GM19099 (cell line): ENCODE results near the gene SCARB1.

Source experiments
- POLR2A ChIP-seq: IDR thresholded peaks from 3 replicates; pipeline ENCODE4 v1.6.1; 2011; ENCODE audit warnings: low read depth; ENCODE audit not compliant: insufficient read length; ENCODE audit errors: extremely low read depth

SCARB1 gene

DNA sequence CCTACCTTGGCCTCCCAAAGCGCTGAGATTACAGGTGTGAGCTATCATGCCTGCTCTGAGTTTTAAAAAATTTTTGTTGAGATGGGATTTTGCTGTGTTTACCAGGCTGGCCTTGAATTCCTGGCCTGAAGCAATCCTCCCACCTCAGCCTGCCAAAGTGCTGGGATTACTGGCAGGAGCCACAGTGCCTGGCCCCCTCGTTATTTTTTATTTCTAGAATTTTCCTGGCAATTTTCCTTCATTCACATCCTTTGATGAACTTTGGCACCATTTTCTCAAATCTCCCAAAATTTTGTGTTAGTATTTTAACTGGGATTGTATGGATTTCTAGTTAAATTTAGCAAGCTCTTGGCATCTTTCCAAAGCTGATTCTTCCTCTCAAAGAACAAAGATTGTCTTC, 24.6 kb upstream of the SCARB1 start:
- no peak for TF ChIP-seq POLR2A

DNA sequence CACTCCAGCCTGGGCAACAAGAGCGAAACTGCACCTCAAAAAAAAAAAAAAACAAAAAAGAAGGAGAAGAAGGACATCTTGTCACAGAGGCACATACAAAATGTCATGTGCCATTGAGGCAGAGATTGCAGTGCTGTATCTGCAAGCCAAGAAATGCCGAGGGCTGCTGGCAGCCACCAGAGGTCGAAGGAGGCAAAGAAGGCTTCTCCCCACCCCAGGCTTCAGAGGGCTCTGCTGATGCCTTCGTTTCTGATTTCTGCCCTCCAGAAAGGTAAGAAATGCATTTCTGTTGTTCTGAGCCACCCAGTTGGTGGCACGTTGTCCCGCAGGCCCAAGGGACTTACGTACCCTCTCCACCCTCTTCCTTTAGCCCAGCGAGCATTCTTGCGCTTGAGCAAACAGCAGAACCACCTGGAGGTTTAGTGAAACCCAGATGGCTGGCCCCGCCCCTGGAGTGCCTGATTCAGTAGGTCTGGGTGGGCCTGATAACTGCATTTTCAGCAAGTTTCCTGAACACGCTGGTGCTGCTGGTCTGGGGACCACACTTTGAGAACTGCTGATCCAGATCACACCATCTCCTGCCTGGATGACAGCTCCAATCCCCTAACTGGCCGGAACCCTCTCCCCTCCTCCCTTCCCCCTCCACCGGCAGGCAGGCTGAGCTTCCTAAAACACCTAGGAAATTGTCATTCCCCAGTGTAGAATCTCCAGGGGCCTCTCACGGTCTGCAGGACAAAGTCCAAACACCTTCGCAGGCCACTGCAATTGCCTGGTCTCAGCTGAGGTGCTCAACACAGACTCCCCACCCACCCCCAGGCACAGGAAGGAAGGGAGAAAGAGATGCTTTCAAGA, 21.1 kb upstream of the SCARB1 start:
- TF ChIP-seq POLR2A, result peak; percentile 30

DNA sequence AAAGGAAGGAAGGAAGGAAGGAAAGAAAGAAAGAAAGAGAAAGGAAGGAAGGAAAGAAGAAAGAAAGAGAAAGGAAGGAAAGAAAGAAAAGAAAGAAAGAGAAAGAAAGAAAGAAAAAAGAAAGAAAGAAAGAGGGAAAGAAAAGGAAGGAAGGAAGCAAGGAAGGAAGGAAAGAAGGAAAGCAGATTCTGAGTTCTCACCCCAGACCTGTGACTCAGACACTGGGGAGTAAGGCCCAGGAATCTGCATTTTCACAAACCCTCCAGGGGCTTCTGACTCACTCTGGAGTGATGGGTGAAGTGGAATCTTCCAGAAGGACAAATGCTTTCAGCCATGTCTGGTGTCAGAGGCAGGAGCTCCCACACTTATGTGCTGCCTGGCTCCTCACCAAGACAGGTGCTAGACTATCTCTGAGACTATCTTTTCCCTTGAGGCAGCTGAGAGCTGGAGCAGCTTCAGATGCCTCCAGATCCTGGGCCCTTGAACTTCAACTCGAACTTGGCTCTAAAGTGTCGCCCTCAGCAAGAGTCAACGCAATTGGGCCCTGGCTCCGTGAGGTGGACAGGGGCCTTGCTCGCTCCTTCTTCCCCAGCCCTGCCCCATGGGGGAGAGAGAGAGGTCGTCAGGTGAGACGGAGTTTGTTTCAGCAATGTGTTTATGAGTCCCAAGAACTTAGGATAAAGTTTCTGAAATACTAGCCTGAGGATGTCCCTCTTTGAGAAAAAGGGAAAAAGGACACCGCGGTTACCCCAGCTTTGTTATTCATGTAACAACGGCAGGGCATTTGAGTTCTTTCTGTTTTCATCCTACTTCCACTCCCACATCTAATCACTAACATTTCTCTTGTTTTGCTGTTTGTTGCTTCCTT, 19.8 kb upstream of the SCARB1 start:
- TF ChIP-seq POLR2A, result no peak

DNA sequence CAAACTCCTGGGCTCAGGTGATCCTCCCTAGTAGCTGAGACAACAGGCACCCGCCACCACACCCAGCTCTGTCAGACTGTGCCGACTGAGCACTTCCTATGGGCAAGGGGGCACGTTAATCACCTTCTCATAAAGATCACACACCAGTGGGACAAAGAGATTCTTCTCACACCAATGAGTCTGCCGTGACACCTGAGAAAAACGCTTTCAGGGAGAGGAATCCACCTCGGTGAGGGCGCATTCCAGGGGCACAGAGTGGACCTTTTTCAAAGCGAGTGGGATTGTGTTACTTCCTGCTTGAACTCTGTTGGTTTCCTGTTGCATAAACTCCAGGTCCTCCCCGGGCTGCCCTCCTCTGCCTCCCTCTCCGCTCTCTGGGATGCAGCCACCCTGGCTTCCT, 17.5 kb upstream of the SCARB1 start:
- TF ChIP-seq POLR2A, result no peak

DNA sequence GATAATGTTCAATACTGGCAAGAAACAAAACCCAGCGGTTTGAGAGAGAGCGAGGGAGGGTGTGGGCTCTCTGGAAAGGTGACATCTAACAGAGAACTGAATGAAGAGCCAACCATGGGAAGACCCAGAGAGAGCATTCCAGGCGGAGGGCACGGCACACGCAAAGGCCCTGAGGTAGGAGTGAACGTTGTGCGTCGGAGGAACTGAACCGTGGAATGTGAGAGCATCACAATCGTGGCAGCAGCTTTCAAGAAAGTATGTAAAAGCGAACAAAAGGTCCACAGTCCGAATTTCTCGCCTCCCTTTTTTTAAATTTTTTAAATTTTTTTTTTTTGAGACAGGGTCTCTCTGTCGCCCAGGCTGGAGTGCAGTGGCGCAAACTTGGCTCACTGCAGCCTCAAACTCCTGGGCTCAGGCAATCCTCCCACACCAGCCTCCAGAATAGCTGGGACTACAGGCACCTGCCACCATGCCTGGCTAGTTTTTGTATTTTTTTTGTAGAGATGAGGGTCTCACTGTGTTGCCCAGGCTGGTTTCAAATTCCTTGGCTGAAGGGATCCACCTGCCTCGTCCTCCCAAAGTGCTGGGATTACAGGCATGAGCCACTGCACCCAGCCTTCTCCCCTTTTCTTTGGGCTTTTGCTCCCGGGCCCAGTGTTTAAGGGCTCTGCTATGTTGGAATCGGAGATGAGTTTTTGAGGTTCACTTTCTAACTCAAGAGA, 15.3 kb upstream of the SCARB1 start:
- no peak for TF ChIP-seq POLR2A

DNA sequence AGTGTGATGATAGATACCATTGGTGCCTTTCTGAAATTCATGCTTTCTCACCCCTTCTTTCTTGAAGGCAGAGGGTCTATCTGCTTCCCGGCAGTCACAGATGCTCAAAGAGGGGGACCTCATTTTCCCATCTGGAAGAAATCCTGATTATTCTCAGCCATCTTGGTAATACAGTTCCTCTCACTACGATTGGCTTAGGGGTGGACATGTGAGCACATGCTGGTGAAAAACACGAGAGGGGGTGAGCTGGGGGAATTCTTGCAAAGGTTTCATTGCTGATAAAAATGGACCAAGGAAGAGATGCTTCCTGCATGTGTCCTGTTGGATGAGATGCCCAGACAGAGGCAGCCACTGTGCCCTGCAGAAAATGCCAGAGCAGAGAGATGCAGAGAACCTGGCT, 13.8 kb upstream of the SCARB1 start:
- no peak for TF ChIP-seq POLR2A

DNA sequence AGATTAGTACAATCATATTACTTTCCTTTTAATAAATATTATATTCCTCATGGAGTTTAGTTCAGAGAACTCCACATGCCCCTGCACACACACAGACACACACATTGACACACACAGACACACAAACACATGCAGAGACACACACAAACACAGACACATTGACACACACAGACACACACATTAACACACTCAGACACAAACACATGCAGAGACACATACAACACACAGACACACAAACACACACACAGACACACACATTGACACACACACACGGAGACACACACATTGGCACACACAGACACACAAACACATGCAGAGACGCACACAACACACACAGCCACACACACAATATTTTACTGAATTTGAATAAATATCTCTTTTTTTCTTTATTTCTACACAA, 12.5 kb upstream of the SCARB1 start:
- no peak for TF ChIP-seq POLR2A

DNA sequence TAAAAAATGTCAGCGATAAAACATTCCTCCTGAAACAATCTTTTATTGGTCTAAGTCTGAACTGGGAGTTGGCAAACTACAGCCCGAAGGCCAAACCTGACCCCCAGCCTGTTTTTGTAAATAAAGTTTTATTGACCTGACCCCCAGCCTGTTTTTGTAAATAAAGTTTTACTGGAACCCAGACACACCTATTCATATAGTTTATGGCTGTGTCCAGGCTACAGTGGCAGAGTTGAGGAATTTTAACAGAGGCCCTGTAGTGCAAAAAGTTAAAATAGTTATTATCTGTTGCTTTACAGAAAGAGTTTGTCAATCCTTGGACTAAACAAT, 12.1 kb upstream of the SCARB1 start:
- no peak for TF ChIP-seq POLR2A

DNA sequence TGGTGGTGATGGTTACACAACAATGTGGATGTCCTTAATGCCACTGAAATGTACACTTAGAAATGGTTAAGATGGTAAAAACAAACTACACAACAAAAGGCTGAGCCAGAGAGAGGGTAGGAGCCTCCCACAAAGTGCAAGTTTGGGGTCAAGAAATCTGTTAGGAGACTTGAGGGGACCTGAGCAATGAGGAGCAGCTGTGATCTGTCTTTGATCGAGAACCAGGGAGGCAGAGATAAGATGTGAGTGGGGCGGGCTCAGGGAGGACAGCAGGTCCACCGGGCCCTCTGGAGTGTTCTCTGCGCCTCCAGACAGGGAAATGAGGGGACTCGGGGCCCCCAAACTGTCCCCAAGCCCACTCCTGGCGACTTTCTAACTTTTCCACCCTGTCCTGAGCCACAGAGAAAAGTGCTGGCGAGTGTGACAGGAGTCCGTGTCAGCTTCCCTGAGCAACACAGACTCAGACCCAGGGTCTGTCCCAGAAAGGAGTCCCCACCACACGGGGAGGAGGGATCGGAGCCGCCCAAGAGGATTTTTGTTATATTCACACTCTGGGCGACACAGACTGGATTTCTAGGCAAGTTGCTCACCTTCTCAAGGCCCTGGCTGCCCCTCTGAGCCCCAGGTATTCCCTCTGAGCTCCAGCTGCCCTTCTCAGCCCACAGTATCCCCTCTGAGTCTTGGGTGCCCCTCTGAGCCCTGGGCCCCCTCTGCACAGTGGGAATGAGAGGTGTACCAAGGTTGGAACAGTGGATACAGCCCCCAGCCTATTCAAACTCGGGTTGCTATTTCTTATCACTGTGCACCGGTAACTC, 11.5 kb upstream of the SCARB1 start:
- no peak for TF ChIP-seq POLR2A

DNA sequence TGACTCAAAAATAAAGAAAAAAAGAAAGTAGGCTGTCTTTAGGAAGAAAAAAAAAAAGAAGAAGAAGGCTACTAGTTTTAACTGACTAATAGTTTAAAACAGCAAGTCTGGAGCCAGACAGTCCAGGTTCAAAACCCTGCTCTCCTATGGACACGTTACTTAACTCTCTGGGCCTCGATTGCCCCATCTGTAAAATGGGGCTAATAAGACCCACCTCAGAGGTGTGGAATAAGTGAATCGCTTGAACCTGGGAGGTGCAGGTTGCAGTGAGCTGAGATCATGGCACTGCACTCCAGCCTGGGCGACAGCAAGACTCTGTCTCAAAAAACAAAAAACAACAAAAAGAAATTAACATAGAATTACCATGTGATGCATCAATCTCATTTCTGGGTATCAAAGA, 10.5 kb upstream of the SCARB1 start:
- no peak for TF ChIP-seq POLR2A

DNA sequence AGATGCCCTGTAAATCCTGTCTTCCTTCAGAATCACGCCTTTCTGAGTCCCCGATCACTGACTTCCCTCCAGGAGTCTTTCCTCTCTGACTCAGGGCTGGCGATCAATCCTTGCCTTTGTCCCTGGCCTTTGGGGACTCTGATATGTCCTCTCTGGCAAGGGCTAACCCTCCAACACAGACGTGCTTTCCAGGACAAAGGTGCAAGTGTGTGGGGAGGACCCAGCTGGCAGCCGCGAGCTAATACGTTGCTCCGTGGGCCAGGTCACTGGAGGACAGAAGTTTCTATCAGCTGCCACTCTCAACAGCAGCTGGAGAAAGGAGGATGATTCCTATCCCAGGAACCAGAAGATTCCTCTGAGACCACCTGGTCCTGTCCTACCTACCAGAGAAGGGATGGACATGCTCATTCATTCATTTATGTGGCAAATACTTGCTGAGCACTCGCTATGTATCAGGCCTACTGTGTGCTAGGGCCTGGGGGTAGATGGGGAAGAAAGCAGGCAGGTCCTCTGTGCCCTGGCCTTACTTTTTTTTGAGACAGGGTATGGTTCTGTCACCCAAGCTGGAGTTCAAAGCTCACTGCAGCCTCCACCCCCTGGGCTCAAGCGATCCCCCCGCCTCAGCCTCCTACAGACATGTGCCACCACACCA, 8.5 kb upstream of the SCARB1 start:
- TF ChIP-seq POLR2A, result no peak

DNA sequence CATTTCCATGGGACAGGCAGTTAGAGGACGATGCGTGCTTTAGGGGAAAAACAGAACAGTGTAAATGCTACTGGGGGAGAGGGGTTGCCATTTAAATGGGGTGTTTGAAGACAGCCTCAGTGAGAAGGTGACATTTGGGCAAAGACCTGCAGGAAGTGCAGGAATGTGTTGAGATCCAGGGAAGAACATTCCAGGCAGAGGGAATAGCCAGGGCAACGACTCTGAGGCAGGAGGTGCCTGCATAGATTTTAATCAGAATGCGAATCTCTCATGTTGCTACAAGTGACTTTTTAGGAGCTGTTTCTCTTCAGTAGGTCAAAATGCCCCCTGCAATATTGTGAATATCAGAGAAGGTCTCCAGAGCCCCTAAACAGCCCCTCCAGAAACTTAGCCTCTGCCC, 7.6 kb upstream of the SCARB1 start:
- no peak for TF ChIP-seq POLR2A

DNA sequence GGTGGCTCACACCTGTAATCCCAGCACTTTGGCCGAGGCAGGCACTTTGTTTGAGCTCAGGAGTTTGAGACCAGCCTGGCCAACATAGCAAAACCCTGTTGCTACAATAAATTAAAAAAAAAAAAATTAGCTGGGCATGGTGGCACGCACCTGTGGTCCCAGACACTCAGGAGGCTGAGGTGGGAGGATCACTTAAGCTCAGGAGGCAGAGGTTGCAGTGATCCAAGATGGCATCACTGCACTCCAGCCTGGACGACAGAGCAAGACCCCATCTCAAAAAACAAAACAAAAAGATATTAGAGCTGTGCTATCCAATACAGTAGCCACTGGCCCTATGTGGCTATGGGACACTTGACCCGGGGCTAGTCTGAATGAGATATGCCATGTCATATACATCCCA, 6.9 kb upstream of the SCARB1 start:
- no peak for TF ChIP-seq POLR2A

DNA sequence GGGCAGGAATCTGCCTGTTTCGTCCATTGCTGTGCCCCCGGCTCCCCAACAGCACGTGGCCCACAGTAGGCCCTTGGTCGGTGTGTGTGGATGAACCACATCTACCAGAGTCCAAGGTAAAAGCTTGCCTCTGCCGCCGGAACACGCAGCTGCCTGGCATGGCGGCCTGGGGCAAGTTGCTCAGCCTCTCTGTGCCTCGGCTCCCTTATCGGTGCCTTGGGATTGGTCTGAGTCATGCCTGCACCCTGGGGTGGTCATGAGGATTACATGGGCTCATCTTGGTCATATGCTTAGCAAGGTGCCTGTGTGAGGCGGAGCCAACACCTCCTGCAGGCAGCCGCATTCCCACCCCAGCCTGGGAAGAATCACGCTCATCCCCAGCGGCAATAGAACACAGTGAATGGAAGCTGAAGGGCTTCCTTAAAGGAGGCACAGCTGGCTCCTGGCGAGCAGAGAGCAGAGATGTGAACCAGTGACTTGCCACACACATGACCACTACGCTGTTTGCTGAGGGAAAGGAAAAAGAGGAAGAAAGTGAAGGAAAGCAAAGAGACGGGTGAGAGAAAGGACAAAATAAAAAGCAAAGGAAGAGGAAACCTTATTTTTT, 5.5 kb upstream of the SCARB1 start:
- TF ChIP-seq POLR2A, result no peak
